ENCODE data around the gene TAF9.
"Not testable (repeated sequence)": the region's sequence is repeated elsewhere in the genome, so short reads cannot be mapped to it uniquely, and the experiment has no call there.

DNA sequence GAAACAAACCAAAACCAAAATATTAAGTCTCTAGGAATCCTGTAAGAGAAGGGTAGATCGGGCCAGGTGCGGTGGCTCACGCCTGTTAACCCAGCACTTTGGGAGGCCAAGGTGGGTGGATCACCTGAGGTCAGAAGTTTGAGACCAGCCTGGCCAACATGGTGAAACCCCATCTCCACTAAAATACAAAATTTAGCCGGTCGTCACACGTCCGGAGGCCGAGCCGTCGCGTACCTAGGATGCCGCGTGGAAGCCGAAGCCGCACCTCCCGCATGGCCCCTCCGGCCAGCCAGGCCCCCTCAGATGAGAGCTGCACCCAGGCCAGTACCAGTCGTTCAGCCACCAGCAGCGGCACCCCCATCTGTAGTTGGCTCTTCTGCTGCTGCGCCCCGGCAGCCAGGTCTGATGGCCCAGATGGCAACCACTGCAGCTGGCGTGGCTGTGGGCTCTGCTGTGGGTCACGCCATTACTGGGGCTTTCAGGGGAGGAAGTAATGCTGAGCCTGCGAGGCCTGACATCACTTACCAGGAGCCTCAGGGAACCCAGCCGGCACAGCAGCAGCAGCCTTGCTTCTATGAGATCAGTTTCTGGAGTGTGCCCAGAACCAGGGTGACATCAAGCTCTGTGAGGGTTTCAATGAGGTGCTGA, 35.5 kb downstream of the TAF9 start:
- TF ChIP-seq, protein P1, sequence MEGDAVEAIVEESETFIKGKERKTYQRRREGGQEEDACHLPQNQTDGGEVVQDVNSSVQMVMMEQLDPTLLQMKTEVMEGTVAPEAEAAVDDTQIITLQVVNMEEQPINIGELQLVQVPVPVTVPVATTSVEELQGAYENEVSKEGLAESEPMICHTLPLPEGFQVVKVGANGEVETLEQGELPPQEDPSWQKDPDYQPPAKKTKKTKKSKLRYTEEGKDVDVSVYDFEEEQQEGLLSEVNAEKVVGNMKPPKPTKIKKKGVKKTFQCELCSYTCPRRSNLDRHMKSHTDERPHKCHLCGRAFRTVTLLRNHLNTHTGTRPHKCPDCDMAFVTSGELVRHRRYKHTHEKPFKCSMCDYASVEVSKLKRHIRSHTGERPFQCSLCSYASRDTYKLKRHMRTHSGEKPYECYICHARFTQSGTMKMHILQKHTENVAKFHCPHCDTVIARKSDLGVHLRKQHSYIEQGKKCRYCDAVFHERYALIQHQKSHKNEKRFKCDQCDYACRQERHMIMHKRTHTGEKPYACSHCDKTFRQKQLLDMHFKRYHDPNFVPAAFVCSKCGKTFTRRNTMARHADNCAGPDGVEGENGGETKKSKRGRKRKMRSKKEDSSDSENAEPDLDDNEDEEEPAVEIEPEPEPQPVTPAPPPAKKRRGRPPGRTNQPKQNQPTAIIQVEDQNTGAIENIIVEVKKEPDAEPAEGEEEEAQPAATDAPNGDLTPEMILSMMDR (IDR thresholded peaks at IDR 0.05): not testable (repeated sequence)
- TF ChIP-seq, protein P2, sequence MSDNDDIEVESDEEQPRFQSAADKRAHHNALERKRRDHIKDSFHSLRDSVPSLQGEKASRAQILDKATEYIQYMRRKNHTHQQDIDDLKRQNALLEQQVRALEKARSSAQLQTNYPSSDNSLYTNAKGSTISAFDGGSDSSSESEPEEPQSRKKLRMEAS (CRISPR knock-in tag; IDR thresholded peaks at IDR 0.05): not testable (repeated sequence)
- TF ChIP-seq FOXJ3 (CRISPR knock-in tag; IDR thresholded peaks at IDR 0.05; ENCODE audit: borderline replicate concordance); TEAD4 (CRISPR knock-in tag; IDR thresholded peaks at IDR 0.05); TP53 (CRISPR knock-in tag; IDR thresholded peaks at IDR 0.05); HMGXB4 (CRISPR knock-in tag; IDR thresholded peaks at IDR 0.05); ETV6 (CRISPR knock-in tag; IDR thresholded peaks at IDR 0.05); OVOL2 (CRISPR knock-in tag; IDR thresholded peaks at IDR 0.05; ENCODE audit: borderline replicate concordance); TEAD1 (CRISPR knock-in tag; IDR thresholded peaks at IDR 0.05); IRF1 (CRISPR knock-in tag; IDR thresholded peaks at IDR 0.05); CBFB (CRISPR knock-in tag; IDR thresholded peaks at IDR 0.05; ENCODE audit: low read depth): not testable (repeated sequence)
- TF ChIP-seq, protein P3, sequence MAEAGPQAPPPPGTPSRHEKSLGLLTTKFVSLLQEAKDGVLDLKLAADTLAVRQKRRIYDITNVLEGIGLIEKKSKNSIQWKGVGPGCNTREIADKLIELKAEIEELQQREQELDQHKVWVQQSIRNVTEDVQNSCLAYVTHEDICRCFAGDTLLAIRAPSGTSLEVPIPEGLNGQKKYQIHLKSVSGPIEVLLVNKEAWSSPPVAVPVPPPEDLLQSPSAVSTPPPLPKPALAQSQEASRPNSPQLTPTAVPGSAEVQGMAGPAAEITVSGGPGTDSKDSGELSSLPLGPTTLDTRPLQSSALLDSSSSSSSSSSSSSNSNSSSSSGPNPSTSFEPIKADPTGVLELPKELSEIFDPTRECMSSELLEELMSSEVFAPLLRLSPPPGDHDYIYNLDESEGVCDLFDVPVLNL (CRISPR knock-in tag; IDR thresholded peaks at IDR 0.05; ENCODE audit: borderline replicate concordance, low read depth): not testable (repeated sequence)
- TF ChIP-seq, protein P4, sequence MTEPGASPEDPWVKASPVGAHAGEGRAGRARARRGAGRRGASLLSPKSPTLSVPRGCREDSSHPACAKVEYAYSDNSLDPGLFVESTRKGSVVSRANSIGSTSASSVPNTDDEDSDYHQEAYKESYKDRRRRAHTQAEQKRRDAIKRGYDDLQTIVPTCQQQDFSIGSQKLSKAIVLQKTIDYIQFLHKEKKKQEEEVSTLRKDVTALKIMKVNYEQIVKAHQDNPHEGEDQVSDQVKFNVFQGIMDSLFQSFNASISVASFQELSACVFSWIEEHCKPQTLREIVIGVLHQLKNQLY (CRISPR knock-in tag; IDR thresholded peaks at IDR 0.05): not testable (repeated sequence)
- TF ChIP-seq, protein P5, sequence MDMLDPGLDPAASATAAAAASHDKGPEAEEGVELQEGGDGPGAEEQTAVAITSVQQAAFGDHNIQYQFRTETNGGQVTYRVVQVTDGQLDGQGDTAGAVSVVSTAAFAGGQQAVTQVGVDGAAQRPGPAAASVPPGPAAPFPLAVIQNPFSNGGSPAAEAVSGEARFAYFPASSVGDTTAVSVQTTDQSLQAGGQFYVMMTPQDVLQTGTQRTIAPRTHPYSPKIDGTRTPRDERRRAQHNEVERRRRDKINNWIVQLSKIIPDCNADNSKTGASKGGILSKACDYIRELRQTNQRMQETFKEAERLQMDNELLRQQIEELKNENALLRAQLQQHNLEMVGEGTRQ (CRISPR knock-in tag; IDR thresholded peaks at IDR 0.05): not testable (repeated sequence)

Data from WTC11 (cell line).